22Rv1 (cell line): ENCODE measurements around the gene FN3KRP.
"Not testable (repeated sequence)": the region's sequence is repeated elsewhere in the genome, so short reads cannot be mapped to it uniquely, and the experiment has no call there.

ENCODE experiments used
- CTCF ChIP-seq: fragments of 450-650 bp; IDR thresholded peaks from 2 replicates; pipeline ENCODE4 v1.5.1; 2017; ENCODE audit warnings: mild to moderate bottlenecking
- ZFX ChIP-seq: fragments of 450-650 bp; IDR thresholded peaks from 2 replicates; pipeline ENCODE4 v1.6.1; 2017; ENCODE audit warnings: antibody characterized with exemption, borderline replicate concordance

DNA sequence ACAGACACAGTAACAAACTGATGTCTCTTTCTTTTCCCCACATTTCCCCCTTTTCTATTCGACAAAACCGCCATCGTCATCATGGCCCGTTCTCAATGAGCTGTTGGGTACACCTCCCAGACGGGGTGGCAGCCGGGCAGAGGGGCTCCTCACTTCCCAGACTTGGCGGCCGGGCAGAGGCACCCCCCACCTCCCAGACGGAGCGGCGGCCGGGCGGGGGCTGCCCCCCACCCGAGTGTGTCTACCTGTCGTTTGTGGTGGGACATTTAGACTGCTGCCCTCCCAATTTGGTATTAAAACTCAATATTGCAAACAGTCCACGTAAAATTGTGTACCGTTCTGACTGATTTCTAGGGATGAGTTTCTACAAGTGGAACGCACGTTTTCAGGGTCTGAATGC lies 58.0 kb downstream of the FN3KRP start:
- not testable (repeated sequence) for TF ChIP-seq CTCF, ZFX
